SK-N-MC (cell line): ENCODE data around the gene ATAD3A.

ENCODE experiments used
- EZH2 ChIP-seq: fragments of 200-600 bp; sonication (generic); IDR thresholded peaks from one replicate; pipeline ENCODE4 v1.6.1; 2017; ENCODE audit warnings: antibody characterized with exemption
- FOXP2 ChIP-seq: optimal IDR thresholded peaks from 2 replicates; pipeline ENCODE3; 2011; ENCODE audit warnings: mild to moderate bottlenecking, moderate library complexity; ENCODE audit not compliant: insufficient read depth; ENCODE audit errors: extremely low read length, control extremely low read depth
- POLR2AphosphoS5 ChIP-seq: IDR thresholded peaks from 2 replicates; pipeline ENCODE4 v1.6.1; 2012; ENCODE audit warnings: mild to moderate bottlenecking, low read depth, low read length, borderline replicate concordance

GRCh38 chr1:1538334-1538733 is 26.4 kb downstream of the ATAD3A start:
- no peak for TF ChIP-seq POLR2AphosphoS5
- TF ChIP-seq EZH2: no peak
- no peak for TF ChIP-seq FOXP2
